Mesothelial cell of epicardium (in vitro differentiated cells): ENCODE data around the gene RBM38. TPM values are rescaled to one million over a fixed set of nuclear protein-coding genes. Genes with fewer than 3 reads are reported as not detected.

ENCODE experiments used
- DNase-seq, 2 experiments: peaks; one replicate each; pipeline ENCODE4 v3.0.0; 2021; ENCODE audit warnings: low spot score in 2 of 2; ENCODE audit not compliant: unreplicated experiment in 2 of 2
- H3K27ac Mint-ChIP-seq: 2 replicates; pipeline ENCODE4 v1.8.0; 2021; ENCODE audit warnings: mixed read lengths
- H3K27me3 Mint-ChIP-seq: 2 replicates; pipeline ENCODE4 v1.8.0; 2021; ENCODE audit warnings: low read depth, mixed read lengths
- H3K36me3 Mint-ChIP-seq: 2 replicates; pipeline ENCODE4 v1.8.0; 2021; ENCODE audit warnings: mixed read lengths
- H3K4me1 Mint-ChIP-seq: 2 replicates; pipeline ENCODE4 v1.8.0; 2021; ENCODE audit warnings: mixed read lengths
- H3K4me3 Mint-ChIP-seq: 2 replicates; pipeline ENCODE4 v1.8.0; 2021; ENCODE audit warnings: mild to moderate bottlenecking, moderate library complexity, mixed read lengths
- H3K9me3 Mint-ChIP-seq: 2 replicates; pipeline ENCODE4 v1.8.0; 2021; ENCODE audit warnings: mixed read lengths
- total RNA-seq: library from RNA; stranded (reverse); gene quantifications from 3 replicates; pipeline ENCODE4 v1.2.1, GENCODE V29; 2021
- TF ChIP-seq, protein P1 (sequence below): fragments of 200-600 bp; sonication (generic); IDR thresholded peaks from one replicate; pipeline ENCODE4 v1.5.0; 2021; ENCODE audit warnings: antibody characterized with exemption; ENCODE audit not compliant: unreplicated experiment

Gene RBM38
- total RNA-seq, 1 donor from 2014 or later, result 25.6 TPM

DNA sequence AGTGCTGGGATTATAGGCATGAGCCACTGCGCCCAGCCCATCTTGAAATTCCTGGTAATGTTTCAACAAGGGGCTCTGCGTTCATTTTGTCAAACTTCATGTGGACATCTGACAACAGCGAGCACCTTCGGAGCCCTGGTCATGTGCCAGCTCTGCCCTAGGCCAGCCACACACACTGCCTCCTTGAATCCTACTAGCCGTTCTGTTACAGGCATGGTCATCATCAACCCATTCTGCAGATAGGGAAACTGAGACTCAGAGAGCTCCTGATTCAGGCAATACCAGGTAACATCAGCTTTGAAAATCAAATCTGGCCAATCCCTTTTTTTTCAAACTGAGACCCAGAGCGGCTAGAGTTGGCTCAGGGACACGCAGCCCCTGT, 41.3 kb downstream of the RBM38 start:
- no peak for DNase-seq
- Mint-ChIP-seq H3K36me3 (no peaks in the 10 kb centered on the region), H3K27me3 (no peaks in the 10 kb centered on the region), H3K4me3 (no peak overlapping the region), H3K9me3 (peaks cover 4% of the 10 kb centered on the region), H3K4me1 (peaks cover 14% of the 10 kb centered on the region), H3K27ac (no peak overlapping the region)
- TF ChIP-seq, protein P1, sequence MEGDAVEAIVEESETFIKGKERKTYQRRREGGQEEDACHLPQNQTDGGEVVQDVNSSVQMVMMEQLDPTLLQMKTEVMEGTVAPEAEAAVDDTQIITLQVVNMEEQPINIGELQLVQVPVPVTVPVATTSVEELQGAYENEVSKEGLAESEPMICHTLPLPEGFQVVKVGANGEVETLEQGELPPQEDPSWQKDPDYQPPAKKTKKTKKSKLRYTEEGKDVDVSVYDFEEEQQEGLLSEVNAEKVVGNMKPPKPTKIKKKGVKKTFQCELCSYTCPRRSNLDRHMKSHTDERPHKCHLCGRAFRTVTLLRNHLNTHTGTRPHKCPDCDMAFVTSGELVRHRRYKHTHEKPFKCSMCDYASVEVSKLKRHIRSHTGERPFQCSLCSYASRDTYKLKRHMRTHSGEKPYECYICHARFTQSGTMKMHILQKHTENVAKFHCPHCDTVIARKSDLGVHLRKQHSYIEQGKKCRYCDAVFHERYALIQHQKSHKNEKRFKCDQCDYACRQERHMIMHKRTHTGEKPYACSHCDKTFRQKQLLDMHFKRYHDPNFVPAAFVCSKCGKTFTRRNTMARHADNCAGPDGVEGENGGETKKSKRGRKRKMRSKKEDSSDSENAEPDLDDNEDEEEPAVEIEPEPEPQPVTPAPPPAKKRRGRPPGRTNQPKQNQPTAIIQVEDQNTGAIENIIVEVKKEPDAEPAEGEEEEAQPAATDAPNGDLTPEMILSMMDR, result no peak

DNA sequence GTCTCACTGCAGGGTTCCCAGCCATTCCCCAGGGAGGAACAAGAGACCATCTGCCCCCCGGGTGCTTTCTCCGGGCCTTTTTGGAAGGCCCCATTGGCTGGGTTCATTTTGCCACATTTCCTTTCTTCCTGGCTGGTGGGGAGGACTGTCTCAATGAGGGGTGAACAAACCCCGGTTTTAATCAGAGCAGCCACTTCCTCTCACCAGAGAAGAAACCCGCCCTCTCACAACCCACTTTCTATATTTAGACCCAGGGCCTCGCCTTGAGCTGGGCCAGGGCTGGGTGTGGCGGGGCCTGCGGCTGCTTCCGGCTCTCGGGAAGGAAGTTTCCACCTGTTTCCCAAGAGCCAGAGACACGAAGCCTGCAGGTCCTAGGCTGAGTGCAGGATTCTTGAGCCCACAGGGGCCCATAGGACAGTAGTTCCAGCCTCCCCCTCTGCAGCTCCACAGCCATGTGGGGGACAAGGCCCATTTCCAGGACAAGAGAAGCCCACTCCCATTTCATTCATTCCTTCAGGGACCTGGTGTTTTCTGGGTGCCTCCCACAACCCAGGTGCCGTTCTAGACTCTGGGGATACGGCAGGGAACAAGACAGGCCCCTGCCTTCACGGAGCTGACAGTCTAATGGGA, 41.8 kb downstream of the RBM38 start:
- Mint-ChIP-seq H3K9me3 (peaks cover 6% of the 10 kb centered on the region), H3K36me3 (no peaks in the 10 kb centered on the region), H3K27ac (no peak overlapping the region), H3K4me3 (no peak overlapping the region), H3K4me1 (peaks cover 14% of the 10 kb centered on the region), H3K27me3 (no peaks in the 10 kb centered on the region)
- TF ChIP-seq, protein P1, result no peak
- no peak for DNase-seq

DNA sequence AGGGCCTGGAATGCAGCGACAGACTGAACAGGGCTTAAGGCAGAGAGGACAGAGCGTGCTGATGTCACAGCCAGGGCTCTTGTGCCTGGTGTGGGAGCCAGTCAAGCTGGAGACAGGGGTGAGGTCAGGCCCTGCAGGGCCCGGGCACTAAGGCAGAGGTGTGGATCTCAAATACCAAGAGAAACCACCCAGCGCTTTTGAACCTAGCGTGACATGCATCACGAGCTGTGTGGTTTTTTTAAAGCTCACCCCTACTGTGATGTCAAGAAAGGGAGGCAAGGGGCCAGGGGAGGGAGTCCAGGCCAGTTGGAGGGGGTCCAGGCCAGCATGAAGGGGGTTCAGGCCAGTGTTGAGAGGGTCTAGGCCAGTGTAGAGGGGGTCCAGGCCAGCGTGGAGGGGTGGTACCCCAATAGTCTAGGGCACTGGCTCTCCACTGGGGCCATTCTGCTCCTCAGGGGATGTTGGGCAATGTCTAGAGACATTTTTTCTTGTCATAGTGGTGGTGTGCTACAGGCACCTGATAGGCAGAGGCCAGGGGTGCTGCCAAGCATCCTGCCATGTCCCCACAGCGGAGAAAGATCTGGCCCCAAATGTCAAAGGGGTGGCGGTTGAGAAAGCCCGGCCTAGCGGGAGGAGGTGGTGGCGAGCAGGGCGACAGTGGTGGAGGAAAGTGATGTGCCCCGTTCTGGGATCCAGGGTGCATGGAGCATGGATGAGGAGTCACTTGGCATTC, 42.6 kb downstream of the RBM38 start:
- H3K27ac Mint-ChIP-seq, result no peak overlapping the region
- no peak overlapping the region for H3K4me3 Mint-ChIP-seq
- no peak for DNase-seq
- no peaks in the 10 kb centered on the region for H3K36me3 Mint-ChIP-seq
- no peaks in the 10 kb centered on the region for H3K27me3 Mint-ChIP-seq
- H3K9me3 Mint-ChIP-seq, result peaks cover 6% of the 10 kb centered on the region
- TF ChIP-seq, protein P1, result no peak
- peaks cover 14% of the 10 kb centered on the region for H3K4me1 Mint-ChIP-seq

DNA sequence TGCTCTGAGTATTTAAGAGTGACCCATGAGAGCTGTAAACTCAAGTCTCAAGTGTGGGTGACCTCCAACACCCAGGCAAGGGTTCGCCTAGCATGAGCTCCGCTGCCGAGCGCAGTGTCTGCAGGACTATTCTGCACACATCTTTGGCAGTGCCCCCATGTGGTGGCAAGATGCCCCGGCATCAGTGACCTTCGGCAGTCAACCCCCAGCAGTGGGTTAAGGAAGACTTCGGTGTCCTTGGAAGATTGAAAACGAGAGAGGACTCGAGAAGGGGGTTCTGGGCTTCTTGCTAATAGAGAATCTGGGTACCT, 43.1 kb downstream of the RBM38 start:
- TF ChIP-seq, protein P1, result no peak

DNA sequence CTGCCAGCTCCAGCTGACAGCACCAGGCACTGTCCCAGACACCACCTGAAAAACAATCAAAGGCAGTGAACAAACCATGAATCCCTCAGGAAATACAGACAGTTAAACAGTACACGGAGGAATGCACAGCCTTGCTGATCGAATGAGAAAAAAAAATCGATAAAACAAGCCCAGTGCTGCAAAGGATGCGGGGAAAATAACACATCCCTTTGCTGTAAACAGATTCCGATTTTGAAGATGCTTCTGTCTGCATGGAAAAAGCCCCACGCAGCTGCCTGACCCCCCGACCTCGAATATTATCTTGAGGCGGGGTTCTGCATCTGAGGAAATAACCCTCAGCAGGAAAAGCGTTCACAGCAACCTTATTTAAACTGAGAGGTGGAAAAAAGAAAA, 43.9 kb downstream of the RBM38 start:
- peaks cover 14% of the 10 kb centered on the region for H3K4me1 Mint-ChIP-seq
- no peak overlapping the region for H3K27ac Mint-ChIP-seq
- TF ChIP-seq, protein P1, result no peak
- no peak for DNase-seq
- no peaks in the 10 kb centered on the region for H3K36me3 Mint-ChIP-seq
- H3K4me3 Mint-ChIP-seq, result no peak overlapping the region
- no peaks in the 10 kb centered on the region for H3K27me3 Mint-ChIP-seq
- H3K9me3 Mint-ChIP-seq, result peaks cover 6% of the 10 kb centered on the region

More for the DNA sequence above, 43.1 kb downstream of the RBM38 start:
- no peak overlapping the region for H3K27ac Mint-ChIP-seq
- no peak for DNase-seq
- H3K4me3 Mint-ChIP-seq, result no peak overlapping the region
- peaks cover 6% of the 10 kb centered on the region for H3K9me3 Mint-ChIP-seq
- no peaks in the 10 kb centered on the region for H3K36me3 Mint-ChIP-seq
- no peaks in the 10 kb centered on the region for H3K27me3 Mint-ChIP-seq
- H3K4me1 Mint-ChIP-seq, result peaks cover 14% of the 10 kb centered on the region
